Measurements from ENCODE around the gene ADAM10.

- no peak for TF ChIP-seq CTCF (conservative IDR thresholded peaks at IDR 0.05)
- no peak for TF ChIP-seq EZH2 (IDR thresholded peaks at IDR 0.05; ENCODE audit: low read depth)
Observed at GRCh38 chr15:58549785-58550074, 199.8 kb downstream of the ADAM10 start.

Data from PC-9 (cell line).